ENCODE measurements around the gene MBD5.

The MBD5 gene

DNA sequence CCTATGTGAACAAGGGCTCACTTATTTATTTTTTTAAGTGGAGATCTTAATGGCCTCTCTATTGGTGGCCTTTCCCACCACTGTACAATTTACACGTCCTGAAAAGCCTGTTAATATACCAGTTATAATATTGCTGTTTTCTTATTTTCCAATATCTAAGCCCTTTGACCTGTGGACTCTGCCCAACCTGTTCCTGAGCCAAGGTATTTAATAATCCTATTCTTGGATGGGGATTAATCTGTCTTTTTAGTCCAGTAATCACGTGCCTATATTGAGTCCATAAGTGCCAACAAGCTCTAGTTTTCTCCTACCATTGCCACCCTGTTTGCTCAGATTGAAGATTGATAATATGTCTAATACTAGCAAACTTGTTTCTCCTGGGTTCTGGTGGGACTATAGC is 42.7 kb downstream of the MBD5 start:
- DNase-seq (ENCODE audit: low read depth): no peak
- TF ChIP-seq, protein P1, sequence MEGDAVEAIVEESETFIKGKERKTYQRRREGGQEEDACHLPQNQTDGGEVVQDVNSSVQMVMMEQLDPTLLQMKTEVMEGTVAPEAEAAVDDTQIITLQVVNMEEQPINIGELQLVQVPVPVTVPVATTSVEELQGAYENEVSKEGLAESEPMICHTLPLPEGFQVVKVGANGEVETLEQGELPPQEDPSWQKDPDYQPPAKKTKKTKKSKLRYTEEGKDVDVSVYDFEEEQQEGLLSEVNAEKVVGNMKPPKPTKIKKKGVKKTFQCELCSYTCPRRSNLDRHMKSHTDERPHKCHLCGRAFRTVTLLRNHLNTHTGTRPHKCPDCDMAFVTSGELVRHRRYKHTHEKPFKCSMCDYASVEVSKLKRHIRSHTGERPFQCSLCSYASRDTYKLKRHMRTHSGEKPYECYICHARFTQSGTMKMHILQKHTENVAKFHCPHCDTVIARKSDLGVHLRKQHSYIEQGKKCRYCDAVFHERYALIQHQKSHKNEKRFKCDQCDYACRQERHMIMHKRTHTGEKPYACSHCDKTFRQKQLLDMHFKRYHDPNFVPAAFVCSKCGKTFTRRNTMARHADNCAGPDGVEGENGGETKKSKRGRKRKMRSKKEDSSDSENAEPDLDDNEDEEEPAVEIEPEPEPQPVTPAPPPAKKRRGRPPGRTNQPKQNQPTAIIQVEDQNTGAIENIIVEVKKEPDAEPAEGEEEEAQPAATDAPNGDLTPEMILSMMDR (IDR thresholded peaks at IDR 0.05; ENCODE audit: insufficient read depth, low read depth, low read length, missing control alignments): no peak
- no peak overlapping the region for H3K4me3 ChIP-seq (ENCODE audit: low read length)

DNA sequence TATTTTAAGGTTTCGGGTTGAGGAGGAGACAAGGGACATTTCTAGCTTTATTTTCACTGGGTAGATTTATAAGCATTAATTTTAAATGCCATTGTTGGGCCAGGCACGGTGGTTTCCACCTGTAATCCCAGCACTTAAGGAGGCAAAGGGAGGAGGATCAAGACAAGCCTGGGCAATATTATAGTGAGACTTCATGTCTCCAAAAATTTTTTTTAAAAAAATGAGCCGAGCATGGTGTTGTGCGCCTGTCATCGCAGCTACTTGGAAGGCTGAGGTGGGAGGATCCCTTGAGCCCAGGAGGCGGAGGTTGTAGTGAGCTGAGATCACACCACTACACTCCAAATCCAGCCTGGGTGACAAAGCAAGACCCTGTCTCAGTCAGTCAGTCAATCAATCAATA is 45.0 kb downstream of the MBD5 start:
- TF ChIP-seq, protein P1 (IDR thresholded peaks at IDR 0.05; ENCODE audit: insufficient read depth, low read depth, low read length, missing control alignments): no peak
- DNase-seq (ENCODE audit: low read depth): no peak
- H3K4me3 ChIP-seq (ENCODE audit: low read length): no peak overlapping the region

DNA sequence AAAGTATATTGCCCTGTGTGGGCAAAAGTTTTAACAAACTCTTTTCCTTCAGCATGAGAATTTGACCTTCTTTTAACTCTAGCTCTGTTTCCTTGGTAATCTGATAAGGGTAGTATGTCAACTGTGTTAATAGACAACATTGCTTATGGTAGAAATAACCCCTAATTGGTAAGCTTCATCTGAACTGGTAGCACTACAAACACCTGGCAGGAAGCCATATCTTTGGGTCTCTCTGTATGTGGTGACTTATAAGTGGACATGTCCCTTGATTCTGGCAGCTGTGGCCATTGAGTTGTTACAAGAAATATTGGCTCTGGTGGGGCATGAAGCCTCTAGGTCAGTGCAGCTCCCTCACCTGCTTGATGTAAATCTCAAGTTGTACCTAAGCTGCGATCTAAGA is 46.9 kb downstream of the MBD5 start:
- DNase-seq (ENCODE audit: low read depth): no peak
- TF ChIP-seq, protein P1 (IDR thresholded peaks at IDR 0.05; ENCODE audit: insufficient read depth, low read depth, low read length, missing control alignments): no peak

DNA sequence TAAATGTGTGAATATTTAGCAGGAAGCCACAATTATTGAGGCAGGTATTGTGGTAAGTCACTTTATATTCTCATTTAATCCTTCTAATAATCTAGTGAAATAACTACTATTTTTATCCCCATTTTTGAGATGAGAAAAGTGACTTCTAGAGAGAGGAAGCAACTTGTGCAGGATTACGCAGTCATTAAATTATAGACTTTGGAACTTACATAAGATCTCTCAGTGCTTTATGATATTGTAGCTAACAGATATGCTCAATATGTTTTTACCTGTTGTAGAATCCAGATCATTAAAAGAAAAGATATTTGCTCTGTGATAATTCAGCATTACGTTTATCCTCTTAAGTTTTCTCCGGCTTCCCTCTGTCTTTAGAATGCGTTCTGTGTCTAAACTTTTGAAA is 50.5 kb downstream of the MBD5 start:
- TF ChIP-seq, protein P1 (IDR thresholded peaks at IDR 0.05; ENCODE audit: insufficient read depth, low read depth, low read length, missing control alignments): no peak
- DNase-seq (ENCODE audit: low read depth): no peak
- H3K4me3 ChIP-seq (ENCODE audit: low read length): no peak overlapping the region

More for the DNA sequence above, 46.9 kb downstream of the MBD5 start:
- no peak overlapping the region for H3K4me3 ChIP-seq (ENCODE audit: low read length)

DNA sequence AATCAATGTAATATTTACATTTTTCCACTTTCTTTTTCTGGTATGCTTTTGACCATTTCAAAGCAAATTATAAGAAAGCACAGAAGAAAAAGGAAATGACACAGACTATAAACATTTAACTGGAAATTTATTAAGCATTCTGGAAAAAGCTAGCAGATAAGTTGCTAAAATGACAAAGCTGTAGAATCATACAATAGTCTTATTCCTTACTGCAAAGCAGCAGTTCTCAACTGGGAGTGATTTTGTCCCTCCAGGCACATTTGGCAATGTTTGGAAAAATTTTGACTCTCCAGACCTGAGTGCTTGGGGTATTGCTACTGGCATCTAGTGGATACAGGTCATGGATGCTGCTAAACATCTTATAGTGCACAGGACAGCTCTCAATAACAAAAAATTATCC is 75.1 kb downstream of the MBD5 start:
- no peak for DNase-seq (ENCODE audit: low read depth)

DNA sequence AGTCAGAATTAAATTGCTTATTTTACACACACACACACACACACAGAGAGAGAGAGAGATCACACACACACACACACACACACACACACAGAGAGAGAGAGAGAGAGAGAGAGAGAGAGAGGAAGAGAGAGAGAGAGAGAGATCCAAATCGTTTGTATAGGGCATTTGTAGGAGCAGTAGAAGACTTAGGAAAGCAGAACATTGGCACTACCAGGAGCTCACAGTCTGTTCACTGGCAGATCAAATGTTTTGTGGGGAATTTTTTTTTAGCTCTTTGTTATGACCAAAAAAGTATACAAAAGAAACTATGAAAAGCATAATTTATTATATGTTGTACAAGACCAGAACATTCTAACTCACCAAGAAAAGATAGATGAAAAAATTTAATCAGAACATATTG is 81.8 kb downstream of the MBD5 start:
- H3K4me3 ChIP-seq (ENCODE audit: low read length): no peak overlapping the region
- no peak for DNase-seq (ENCODE audit: low read depth)
- TF ChIP-seq, protein P1 (IDR thresholded peaks at IDR 0.05; ENCODE audit: insufficient read depth, low read depth, low read length, missing control alignments): no peak

More for the DNA sequence above, 75.1 kb downstream of the MBD5 start:
- H3K4me3 ChIP-seq (ENCODE audit: low read length): no peak overlapping the region
- TF ChIP-seq, protein P1 (IDR thresholded peaks at IDR 0.05; ENCODE audit: insufficient read depth, low read depth, low read length, missing control alignments): no peak

DNA sequence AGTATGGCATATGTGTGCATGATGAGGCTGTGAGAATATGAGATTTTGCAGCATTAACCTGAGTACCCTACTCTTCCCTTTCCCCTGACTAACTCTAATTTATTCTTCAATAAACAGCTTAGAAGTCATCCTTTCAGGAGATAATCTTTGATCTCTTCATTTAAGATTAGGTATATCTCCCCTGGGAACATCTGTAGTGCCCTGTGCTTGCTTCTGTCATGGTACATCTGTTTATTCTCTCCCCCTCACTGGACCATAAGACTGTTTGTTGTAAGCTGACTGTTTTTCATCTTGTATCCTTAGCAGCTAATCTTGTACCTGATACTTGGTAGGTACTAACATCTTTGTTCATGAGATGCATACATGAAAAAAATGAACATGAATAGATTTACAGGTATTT is 83.1 kb downstream of the MBD5 start:
- DNase-seq (ENCODE audit: low read depth): no peak
- TF ChIP-seq, protein P1 (IDR thresholded peaks at IDR 0.05; ENCODE audit: insufficient read depth, low read depth, low read length, missing control alignments): no peak
- H3K4me3 ChIP-seq (ENCODE audit: low read length): no peak overlapping the region
